Measurements from ENCODE around the gene TM9SF1.

Gene TM9SF1

DNA sequence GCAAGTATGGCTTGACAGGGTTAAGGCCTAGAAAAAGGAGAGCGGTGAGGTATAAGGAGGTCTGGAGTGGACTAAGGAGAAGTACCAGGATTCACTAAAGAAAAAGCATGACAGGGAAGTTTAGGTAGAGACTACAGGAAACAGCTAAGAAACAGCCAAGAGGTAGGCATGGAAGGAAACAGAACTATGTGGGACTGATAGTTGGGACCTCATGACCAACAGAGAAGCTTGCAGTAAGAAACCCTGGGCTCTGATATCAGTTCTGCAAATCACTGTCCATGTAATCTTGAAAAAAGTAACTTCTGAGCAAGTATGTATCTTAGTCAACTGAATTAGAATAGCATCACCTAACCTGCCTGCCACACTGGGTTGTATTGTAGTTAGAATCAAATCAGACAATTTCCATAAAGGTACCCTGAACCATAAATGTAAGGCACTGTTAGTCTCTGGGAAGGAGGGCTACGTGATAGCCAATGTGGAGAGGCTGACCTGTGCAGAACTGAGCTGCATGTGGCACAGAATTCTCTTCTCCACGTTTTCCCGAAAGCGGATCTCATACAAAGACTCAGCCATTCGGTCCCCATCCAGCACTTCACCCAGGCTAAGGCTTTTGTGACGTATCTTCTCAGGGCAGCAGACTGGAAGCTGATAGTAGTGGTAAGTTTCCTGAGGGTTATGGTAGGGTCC, 912 bp downstream of the TM9SF1 start:
- TF ChIP-seq, protein P1, sequence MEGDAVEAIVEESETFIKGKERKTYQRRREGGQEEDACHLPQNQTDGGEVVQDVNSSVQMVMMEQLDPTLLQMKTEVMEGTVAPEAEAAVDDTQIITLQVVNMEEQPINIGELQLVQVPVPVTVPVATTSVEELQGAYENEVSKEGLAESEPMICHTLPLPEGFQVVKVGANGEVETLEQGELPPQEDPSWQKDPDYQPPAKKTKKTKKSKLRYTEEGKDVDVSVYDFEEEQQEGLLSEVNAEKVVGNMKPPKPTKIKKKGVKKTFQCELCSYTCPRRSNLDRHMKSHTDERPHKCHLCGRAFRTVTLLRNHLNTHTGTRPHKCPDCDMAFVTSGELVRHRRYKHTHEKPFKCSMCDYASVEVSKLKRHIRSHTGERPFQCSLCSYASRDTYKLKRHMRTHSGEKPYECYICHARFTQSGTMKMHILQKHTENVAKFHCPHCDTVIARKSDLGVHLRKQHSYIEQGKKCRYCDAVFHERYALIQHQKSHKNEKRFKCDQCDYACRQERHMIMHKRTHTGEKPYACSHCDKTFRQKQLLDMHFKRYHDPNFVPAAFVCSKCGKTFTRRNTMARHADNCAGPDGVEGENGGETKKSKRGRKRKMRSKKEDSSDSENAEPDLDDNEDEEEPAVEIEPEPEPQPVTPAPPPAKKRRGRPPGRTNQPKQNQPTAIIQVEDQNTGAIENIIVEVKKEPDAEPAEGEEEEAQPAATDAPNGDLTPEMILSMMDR (IDR thresholded peaks at IDR 0.05; ENCODE audit: borderline replicate concordance, control extremely low read depth, extremely low read depth, insufficient read depth, missing control alignments), result no peak
- DNase-seq (ENCODE audit: low spot score), result no peak
- in situ Hi-C loops (cut with MboI; ENCODE audit: low sequenced_read_pairs, unreplicated experiment), result no loop called here

DNA sequence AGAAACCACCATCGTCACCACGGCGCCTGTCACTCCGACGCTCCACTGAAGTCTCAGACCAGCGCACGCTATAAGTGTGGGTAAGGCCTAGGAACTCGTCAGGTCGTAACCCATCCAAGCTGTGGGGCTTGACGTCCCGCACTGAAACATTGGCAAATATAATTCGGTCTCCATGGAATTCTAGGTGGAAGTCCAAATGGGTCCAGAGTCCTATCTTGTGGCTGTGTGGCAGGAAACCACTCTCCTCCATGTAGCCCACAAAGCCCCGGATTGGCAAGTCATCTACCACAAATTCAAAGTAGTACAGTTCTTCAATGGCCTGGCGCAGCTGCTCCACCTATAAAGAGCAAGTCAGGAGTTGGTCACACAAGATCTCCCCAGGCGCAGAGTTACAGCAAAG, 2.3 kb downstream of the TM9SF1 start:
- TF ChIP-seq, protein P1 (IDR thresholded peaks at IDR 0.05; ENCODE audit: borderline replicate concordance, control extremely low read depth, extremely low read depth, insufficient read depth, missing control alignments), result no peak
- DNase-seq (ENCODE audit: low spot score), result no peak
- in situ Hi-C loops (cut with MboI; ENCODE audit: low sequenced_read_pairs, unreplicated experiment), result no loop called here

DNA sequence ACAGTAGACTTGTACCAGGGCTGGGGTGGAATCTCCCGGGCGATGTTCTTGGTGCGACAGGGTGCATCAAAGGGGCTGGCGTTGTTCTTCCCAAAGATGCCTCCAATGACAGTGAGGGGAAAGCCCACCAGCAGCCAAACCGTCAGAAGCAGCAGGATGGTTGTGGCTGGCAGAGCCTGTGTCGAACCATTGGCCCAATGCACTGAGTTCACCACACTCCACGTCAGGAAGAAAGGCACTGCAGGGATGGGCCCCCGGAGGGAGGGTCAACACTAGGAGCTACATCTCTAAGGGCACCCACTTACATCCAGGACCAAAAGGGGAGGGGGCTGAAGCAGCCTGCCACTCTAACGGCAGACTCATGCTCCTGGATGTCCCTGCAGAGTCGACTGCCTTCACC, 4.8 kb downstream of the TM9SF1 start:
- in situ Hi-C loops (cut with MboI; ENCODE audit: low sequenced_read_pairs, unreplicated experiment), result no loop called here
- TF ChIP-seq, protein P1 (IDR thresholded peaks at IDR 0.05; ENCODE audit: borderline replicate concordance, control extremely low read depth, extremely low read depth, insufficient read depth, missing control alignments), result no peak
- DNase-seq (ENCODE audit: low spot score), result no peak

DNA sequence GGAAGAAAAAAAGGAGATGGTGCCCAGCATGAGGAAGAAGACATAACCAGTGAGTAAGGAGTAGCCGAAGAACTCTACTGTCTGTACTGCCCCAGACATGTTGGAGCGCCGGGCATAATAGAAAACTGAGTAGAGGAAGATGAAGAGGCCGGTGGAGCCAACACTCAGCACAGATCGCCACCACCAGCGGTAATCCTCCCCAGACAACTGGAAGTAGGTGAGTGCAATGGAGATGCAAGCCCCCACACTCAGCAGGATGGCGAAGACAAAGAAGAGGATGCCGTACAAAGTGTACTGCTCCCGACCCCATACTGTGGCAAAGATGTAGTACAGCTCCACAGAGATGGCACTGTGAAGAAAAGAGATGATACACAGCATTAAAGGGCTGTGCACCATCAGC, 5.8 kb downstream of the TM9SF1 start:
- TF ChIP-seq, protein P1 (IDR thresholded peaks at IDR 0.05; ENCODE audit: borderline replicate concordance, control extremely low read depth, extremely low read depth, insufficient read depth, missing control alignments), result no peak
- in situ Hi-C loops (cut with MboI; ENCODE audit: low sequenced_read_pairs, unreplicated experiment), result no loop called here
- DNase-seq (ENCODE audit: low spot score), result no peak

DNA sequence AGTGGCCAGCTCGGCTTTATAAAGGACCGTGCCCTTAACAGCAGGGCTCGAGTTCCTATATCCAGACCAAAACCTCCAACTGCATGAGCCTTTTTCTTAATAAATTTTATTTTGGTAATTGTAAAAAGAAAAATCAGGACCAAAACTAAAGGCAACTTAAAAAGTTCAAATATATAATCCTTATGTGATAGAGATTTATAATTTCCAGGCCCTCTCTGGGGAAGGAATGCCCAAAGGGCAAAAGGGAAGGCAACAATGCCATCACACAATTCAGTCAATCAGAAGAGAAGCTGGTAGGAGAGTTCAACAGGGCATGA, 6.2 kb downstream of the TM9SF1 start:
- no peak for DNase-seq (ENCODE audit: low spot score)
- in situ Hi-C loops (cut with MboI; ENCODE audit: low sequenced_read_pairs, unreplicated experiment), result no loop called here
- TF ChIP-seq, protein P1 (IDR thresholded peaks at IDR 0.05; ENCODE audit: borderline replicate concordance, control extremely low read depth, extremely low read depth, insufficient read depth, missing control alignments), result no peak

DNA sequence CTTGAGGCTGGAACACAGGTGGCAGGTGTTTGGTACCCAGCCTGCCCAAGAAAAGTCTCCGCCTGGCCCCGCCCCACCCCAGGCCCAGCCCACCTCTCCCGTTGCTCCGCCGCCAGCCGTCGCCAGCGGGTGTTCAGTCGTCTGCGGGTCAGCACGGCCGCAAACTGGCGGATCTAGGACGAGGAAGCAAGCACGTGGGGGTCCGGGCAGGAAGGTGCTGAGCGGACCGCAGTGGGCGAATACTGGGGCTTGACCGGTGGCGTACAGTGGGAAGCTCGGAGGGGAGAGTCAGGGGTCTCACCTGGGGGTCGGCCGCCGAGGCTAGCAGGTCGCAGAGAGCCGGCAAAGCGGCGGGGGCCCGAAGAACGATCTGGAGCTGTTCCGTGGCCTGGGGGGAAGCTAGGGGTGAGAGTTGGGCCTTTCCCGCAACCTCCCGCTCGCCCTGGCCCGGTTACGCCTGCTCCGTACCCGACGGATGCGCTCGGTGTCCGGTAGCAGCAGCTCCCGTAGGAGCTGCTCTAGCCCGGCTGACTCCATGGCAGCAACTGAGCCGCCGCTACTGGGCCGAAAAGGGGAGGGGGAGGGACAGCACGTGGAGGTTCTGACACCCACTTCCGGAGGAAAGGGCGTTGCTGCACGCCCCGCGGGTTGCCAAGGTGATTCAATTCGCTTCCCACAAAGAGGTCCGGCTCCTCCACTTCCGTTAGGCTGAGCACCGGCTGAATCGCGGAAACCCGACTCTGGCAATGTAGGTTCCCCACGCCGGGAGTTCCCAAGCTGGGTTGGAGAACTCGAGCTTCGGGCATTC, 6.8 kb downstream of the TM9SF1 start, which contains the start of gene IPO4:
Gene IPO4, minus strand, starts transcription at position 566 of the 808 bp plus-strand sequence. Its CDS starts 29 bp downstream, at position 537.
- TF ChIP-seq, protein P1 (IDR thresholded peaks at IDR 0.05; ENCODE audit: borderline replicate concordance, control extremely low read depth, extremely low read depth, insufficient read depth, missing control alignments), result no peak
- peak; percentile 99 for DNase-seq (ENCODE audit: low spot score)
- in situ Hi-C loops (cut with MboI; ENCODE audit: low sequenced_read_pairs, unreplicated experiment), result no loop called here
